Measurements from ENCODE around the gene CUL2.

- TF ChIP-seq CTCF (conservative IDR thresholded peaks at IDR 0.05; ENCODE audit: low read depth, low read length), result no peak
- no peak for TF ChIP-seq POLR2A (IDR thresholded peaks at IDR 0.05; ENCODE audit: low read depth, low read length)
- no peak for TF ChIP-seq MAZ (IDR thresholded peaks at IDR 0.05; ENCODE audit: borderline replicate concordance, low read depth, low read length)
- TF ChIP-seq, protein P1, sequence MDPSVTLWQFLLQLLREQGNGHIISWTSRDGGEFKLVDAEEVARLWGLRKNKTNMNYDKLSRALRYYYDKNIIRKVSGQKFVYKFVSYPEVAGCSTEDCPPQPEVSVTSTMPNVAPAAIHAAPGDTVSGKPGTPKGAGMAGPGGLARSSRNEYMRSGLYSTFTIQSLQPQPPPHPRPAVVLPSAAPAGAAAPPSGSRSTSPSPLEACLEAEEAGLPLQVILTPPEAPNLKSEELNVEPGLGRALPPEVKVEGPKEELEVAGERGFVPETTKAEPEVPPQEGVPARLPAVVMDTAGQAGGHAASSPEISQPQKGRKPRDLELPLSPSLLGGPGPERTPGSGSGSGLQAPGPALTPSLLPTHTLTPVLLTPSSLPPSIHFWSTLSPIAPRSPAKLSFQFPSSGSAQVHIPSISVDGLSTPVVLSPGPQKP (IDR thresholded peaks at IDR 0.05; ENCODE audit: borderline replicate concordance, low read depth, low read length), result no peak
- TF ChIP-seq BHLHE40 (IDR thresholded peaks at IDR 0.05; ENCODE audit: low read depth, low read length), result no peak
- TF ChIP-seq RAD21 (IDR thresholded peaks at IDR 0.05; ENCODE audit: low read length), result no peak
- no peak for TF ChIP-seq SMC3 (IDR thresholded peaks at IDR 0.05; ENCODE audit: low read depth, low read length)
- TF ChIP-seq MXI1 (IDR thresholded peaks at IDR 0.05; ENCODE audit: borderline replicate concordance, low read depth, low read length), result no peak
- TF ChIP-seq RCOR1 (IDR thresholded peaks at IDR 0.05; ENCODE audit: insufficient replicate concordance, low read length), result no peak
- no peak for TF ChIP-seq MAFK (IDR thresholded peaks at IDR 0.05; ENCODE audit: low read depth, low read length)
Measured at GRCh38 chr10:35070521-35070920, 19.6 kb downstream of the CUL2 start.

Measured in IMR-90 (cell line).